T-helper 22 cell (primary cell): ENCODE results near the gene HPCAL1.

Experiments
- DNase-seq: peaks from one replicate; pipeline ENCODE4 v3.0.0-alpha.2; 2020; ENCODE audit warnings: low read depth

Gene HPCAL1

GRCh38 chr2:10355471-10356438 lies 53.1 kb downstream of the HPCAL1 start:
- no peak for DNase-seq

- DNase-seq = no peak
Observed at GRCh38 chr2:10356439-10356811, 53.7 kb downstream of the HPCAL1 start.

GRCh38 chr2:10357193-10358169 lies 54.8 kb downstream of the HPCAL1 start:
- no peak for DNase-seq

- DNase-seq = no peak
Observed at GRCh38 chr2:10359246-10359645, 56.5 kb downstream of the HPCAL1 start.

GRCh38 chr2:10359731-10360329 lies 57.1 kb downstream of the HPCAL1 start:
- no peak for DNase-seq

- DNase-seq = no peak
Observed at GRCh38 chr2:10360460-10360849, 57.8 kb downstream of the HPCAL1 start.

- DNase-seq = no peak
Observed at GRCh38 chr2:10360850-10361588, 58.3 kb downstream of the HPCAL1 start.

- no peak for DNase-seq
Observed at GRCh38 chr2:10362096-10362897, 59.6 kb downstream of the HPCAL1 start.

GRCh38 chr2:10362898-10363454 lies 60.3 kb downstream of the HPCAL1 start:
- DNase-seq = no peak

- no peak for DNase-seq
Observed at GRCh38 chr2:10363861-10364610, 61.3 kb downstream of the HPCAL1 start.

GRCh38 chr2:10365412-10365811 lies 62.7 kb downstream of the HPCAL1 start:
- DNase-seq = no peak

GRCh38 chr2:10366601-10367270 lies 64.0 kb downstream of the HPCAL1 start:
- DNase-seq = no peak

GRCh38 chr2:10367472-10368439 lies 65.1 kb downstream of the HPCAL1 start:
- no peak for DNase-seq

- no peak for DNase-seq
Observed at GRCh38 chr2:10368491-10369231, 66.0 kb downstream of the HPCAL1 start.

- DNase-seq = no peak
Observed at GRCh38 chr2:10369269-10370255, 66.9 kb downstream of the HPCAL1 start.

- no peak for DNase-seq
Observed at GRCh38 chr2:10370390-10370789, 67.7 kb downstream of the HPCAL1 start.
